GM23248 (cell line): ENCODE measurements around the gene BCORL1. TPM values are rescaled to one million over a fixed set of nuclear protein-coding genes. Genes with fewer than 3 reads are reported as not detected.
A peak's percentile ranks its signal among the peaks of the same experiment; 100 is the strongest.

ENCODE experiments used
- DNase-seq: peaks from one replicate; pipeline ENCODE4 v3.0.0-alpha.2; 2015
- H2AFZ ChIP-seq: fragments of 200-600 bp; sonication (generic); 2 replicates; pipeline ENCODE4 v1.6.1; 2016; ENCODE audit warnings: antibody characterized with exemption
- H3F3A ChIP-seq: fragments of 200-600 bp; sonication (generic); 2 replicates; pipeline ENCODE4 v1.6.1; 2016; ENCODE audit warnings: mild to moderate bottlenecking, antibody characterized with exemption, mixed run types; ENCODE audit not compliant: insufficient read depth
- H3K27ac ChIP-seq: fragments of 200-600 bp; sonication (generic); 2 replicates; pipeline ENCODE4 v1.5.1; 2016; ENCODE audit warnings: mild to moderate bottlenecking
- H3K27me3 ChIP-seq: fragments of 200-600 bp; sonication (generic); replicated peaks from 2 replicates; pipeline ENCODE4 v1.6.1; 2016; ENCODE audit warnings: mild to moderate bottlenecking; ENCODE audit not compliant: insufficient read depth
- H3K36me3 ChIP-seq: fragments of 200-600 bp; sonication (generic); 2 replicates; pipeline ENCODE4 v1.6.1; 2016; ENCODE audit warnings: low read depth, mild to moderate bottlenecking
- H3K4me1 ChIP-seq: fragments of 200-600 bp; sonication (generic); 2 replicates; pipeline ENCODE4 v1.6.1; 2016; ENCODE audit warnings: mild to moderate bottlenecking; ENCODE audit not compliant: insufficient read depth
- H3K4me2 ChIP-seq: fragments of 200-600 bp; sonication (generic); one replicate; pipeline ENCODE4 v1.6.1; 2016; ENCODE audit warnings: mild to moderate bottlenecking; ENCODE audit not compliant: unreplicated experiment
- H3K4me3 ChIP-seq: fragments of 200-600 bp; sonication (generic); 2 replicates; pipeline ENCODE4 v1.5.1; 2016; ENCODE audit warnings: mild to moderate bottlenecking
- H3K79me2 ChIP-seq: fragments of 200-600 bp; sonication (generic); 2 replicates; pipeline ENCODE4 v1.6.1; 2016; ENCODE audit warnings: mild to moderate bottlenecking; ENCODE audit not compliant: insufficient read depth
- H3K9ac ChIP-seq: fragments of 200-600 bp; sonication (generic); 2 replicates; pipeline ENCODE4 v1.6.1; 2016; ENCODE audit warnings: mild to moderate bottlenecking
- H3K9me2 ChIP-seq: fragments of 200-600 bp; sonication (generic); 2 replicates; pipeline ENCODE4 v1.6.1; 2016; ENCODE audit warnings: mixed run types, mild to moderate bottlenecking, moderate library complexity; ENCODE audit not compliant: insufficient read depth
- H3K9me3 ChIP-seq: fragments of 200-600 bp; sonication (generic); one replicate; pipeline ENCODE4 v1.6.1; 2017; ENCODE audit warnings: low read depth
- H4K20me1 ChIP-seq: fragments of 200-600 bp; sonication (generic); 2 replicates; pipeline ENCODE4 v1.6.0; 2016; ENCODE audit not compliant: insufficient read depth
- EZH2 ChIP-seq: fragments of 200-600 bp; sonication (generic); IDR thresholded peaks from 2 replicates; pipeline ENCODE4 v1.6.1; 2018; ENCODE audit warnings: antibody characterized with exemption, mild to moderate bottlenecking; ENCODE audit not compliant: insufficient read depth, poor library complexity, severe bottlenecking
- EZH2phosphoT487 ChIP-seq: fragments of 200-600 bp; sonication (generic); IDR thresholded peaks from 2 replicates; pipeline ENCODE4 v1.6.1; 2018; ENCODE audit warnings: antibody characterized with exemption, moderate library complexity, mild to moderate bottlenecking, low read depth; ENCODE audit not compliant: insufficient read depth
- WGBS, 2 experiments: methylation state at CpG; one replicate each; pipeline ENCODE4 v1.1.6; 2015 to 2017; ENCODE audit warnings: low lambda C conversion rate in 2 of 2, low coverage in 1 of 2; ENCODE audit errors: missing lambda C conversion rate in 2 of 2; 5-methylcytosine and 5-hydroxymethylcytosine counted together
- in situ Hi-C: fragments of 300-500 bp; cut with MboI; formaldehyde crosslinking; loops from 2 replicates; pipeline ENCODE4 v1.15.0; 2020
- polyA plus RNA-seq: library from polyadenylated mRNA; unstranded; fragments of >200 nt; fragmentation: Nextera tagmentation; extraction: Ambion mirVana; gene quantifications from 2 replicates; pipeline ENCODE4 v1.2.1, GENCODE V29; 2016
- total RNA-seq: library from RNA; depleted of rRNA; stranded (reverse); fragments of >200 nt; shearing (Covaris generic); gene quantifications from 2 replicates; pipeline ENCODE4 v1.2.3, GENCODE V29; 2014

The BCORL1 gene
- total and polyA plus RNA-seq, 2 experiments from 2014 or later = 1.7 to 4.4 TPM

GRCh38 chrX:130020661-130021324, 38.4 kb downstream of the BCORL1 start:
- 95 to 100% methylated on average over 13 of the region's 15 CpGs for WGBS, 2 experiments
- TF ChIP-seq EZH2 (no peak), EZH2phosphoT487 (no peak)
- in situ Hi-C loops = no loop called here

GRCh38 chrX:130024127-130024526, 41.7 kb downstream of the BCORL1 start:
- Histone ChIP-seq H3K9me3 (no peaks in the 10 kb centered on the region), H3K4me3 (no peak overlapping the region), H3K9me2 (no peaks in the 10 kb centered on the region), H4K20me1 (no peaks in the 10 kb centered on the region), H3K27ac (no peak overlapping the region), H3K4me2 (no peak overlapping the region), H3F3A (no peaks in the 10 kb centered on the region), H3K4me1 (no peaks in the 10 kb centered on the region), H3K36me3 (no peaks in the 10 kb centered on the region), H2AFZ (peak overlapping the region; percentile 53; the same call in 1 of the 2 replicates), H3K27me3 (no peaks in the 10 kb centered on the region), H3K9ac (no peak overlapping the region), H3K79me2 (no peaks in the 10 kb centered on the region)
- in situ Hi-C loops = no loop called here
- peak; percentile 75 for DNase-seq
- WGBS, 2 experiments = 4 to 14% methylated on average over 5 to 9 of the region's 9 CpGs
- TF ChIP-seq EZH2 (no peak), EZH2phosphoT487 (no peak)

More at GRCh38 chrX:130020661-130021324, 38.4 kb downstream of the BCORL1 start:
- H2AFZ ChIP-seq = no peak overlapping the region
- H3K27me3 ChIP-seq = no peaks in the 10 kb centered on the region
- no peak overlapping the region for H3K4me3 ChIP-seq
- H3K9ac ChIP-seq = no peak overlapping the region
- H3F3A ChIP-seq = no peaks in the 10 kb centered on the region
- H3K4me2 ChIP-seq = no peak overlapping the region
- H3K36me3 ChIP-seq = no peaks in the 10 kb centered on the region
- DNase-seq = no peak
- H3K79me2 ChIP-seq = no peaks in the 10 kb centered on the region
- H3K9me2 ChIP-seq = no peaks in the 10 kb centered on the region
- H4K20me1 ChIP-seq = no peaks in the 10 kb centered on the region
- H3K9me3 ChIP-seq = no peaks in the 10 kb centered on the region
- H3K27ac ChIP-seq = no peak overlapping the region
- no peaks in the 10 kb centered on the region for H3K4me1 ChIP-seq

GRCh38 chrX:130025256-130025655, 42.8 kb downstream of the BCORL1 start:
- H3K9me2 ChIP-seq = no peaks in the 10 kb centered on the region
- H2AFZ ChIP-seq = no peak overlapping the region
- 88 to 89% methylated on average over 7 to 18 of the region's 19 CpGs for WGBS, 2 experiments
- no peaks in the 10 kb centered on the region for H3K79me2 ChIP-seq
- no peaks in the 10 kb centered on the region for H3K9me3 ChIP-seq
- no peak overlapping the region for H3K9ac ChIP-seq
- H4K20me1 ChIP-seq = no peaks in the 10 kb centered on the region
- no peaks in the 10 kb centered on the region for H3K36me3 ChIP-seq
- H3K4me3 ChIP-seq = no peak overlapping the region
- H3K4me2 ChIP-seq = no peak overlapping the region
- no peaks in the 10 kb centered on the region for H3F3A ChIP-seq
- no peak for DNase-seq
- no peak overlapping the region for H3K27ac ChIP-seq
- in situ Hi-C loops = no loop called here
- H3K4me1 ChIP-seq = no peaks in the 10 kb centered on the region
- TF ChIP-seq EZH2 = no peak
- H3K27me3 ChIP-seq = no peaks in the 10 kb centered on the region

GRCh38 chrX:130027569-130027968, 45.1 kb downstream of the BCORL1 start:
- TF ChIP-seq EZH2 (no peak), EZH2phosphoT487 (no peak)
- Histone ChIP-seq H4K20me1 (no peaks in the 10 kb centered on the region), H3K9me2 (no peaks in the 10 kb centered on the region), H3K4me1 (no peaks in the 10 kb centered on the region), H3K79me2 (no peaks in the 10 kb centered on the region), H3K4me2 (no peak overlapping the region), H3K27ac (no peak overlapping the region), H3K4me3 (no peak overlapping the region), H3K9me3 (no peaks in the 10 kb centered on the region), H3K27me3 (no peaks in the 10 kb centered on the region), H3F3A (no peaks in the 10 kb centered on the region), H2AFZ (no peak overlapping the region), H3K36me3 (no peaks in the 10 kb centered on the region), H3K9ac (no peak overlapping the region)
- in situ Hi-C loops = no loop called here
- no peak for DNase-seq
- WGBS, 2 experiments = 71 to 76% methylated on average over 4 of the region's 4 CpGs
